ENCODE data around the gene PLB1.

The PLB1 gene

DNA sequence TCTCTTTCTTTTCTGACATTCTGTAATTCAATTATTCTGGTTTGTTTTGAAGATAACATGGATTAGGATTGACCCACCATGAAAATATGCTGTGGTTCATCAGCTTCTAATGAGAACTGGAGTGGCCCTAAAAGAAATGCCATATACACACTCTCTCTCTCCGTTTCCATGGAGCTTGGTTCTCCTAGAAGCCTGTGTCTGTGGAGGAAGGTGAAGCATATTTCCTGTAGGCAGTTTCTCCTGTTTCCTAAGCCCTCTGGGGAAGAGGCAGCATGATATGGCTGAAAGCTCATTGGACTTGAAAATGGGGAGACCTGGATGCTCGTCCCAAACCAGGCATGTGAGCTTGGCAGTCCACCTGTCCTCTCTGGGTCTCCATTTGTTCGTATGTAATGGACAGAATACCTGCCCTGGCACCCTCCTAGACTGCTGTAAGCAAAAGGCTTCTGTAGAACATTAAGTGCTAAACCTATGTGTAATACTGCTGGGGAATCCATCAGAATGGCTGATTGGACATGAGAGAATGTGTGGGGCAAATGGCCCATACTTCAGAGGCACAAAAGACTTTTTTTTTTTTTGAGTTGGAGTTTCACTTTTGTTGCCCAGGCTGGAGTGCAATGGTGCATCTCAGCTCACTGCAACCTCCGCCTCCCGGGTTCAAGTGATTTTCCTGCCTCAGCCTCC is 180.4 kb downstream of the PLB1 start:
- DNase-seq (ENCODE audit: insufficient read length, low spot score) (no peak), FAIRE-seq (no peak)

DNA sequence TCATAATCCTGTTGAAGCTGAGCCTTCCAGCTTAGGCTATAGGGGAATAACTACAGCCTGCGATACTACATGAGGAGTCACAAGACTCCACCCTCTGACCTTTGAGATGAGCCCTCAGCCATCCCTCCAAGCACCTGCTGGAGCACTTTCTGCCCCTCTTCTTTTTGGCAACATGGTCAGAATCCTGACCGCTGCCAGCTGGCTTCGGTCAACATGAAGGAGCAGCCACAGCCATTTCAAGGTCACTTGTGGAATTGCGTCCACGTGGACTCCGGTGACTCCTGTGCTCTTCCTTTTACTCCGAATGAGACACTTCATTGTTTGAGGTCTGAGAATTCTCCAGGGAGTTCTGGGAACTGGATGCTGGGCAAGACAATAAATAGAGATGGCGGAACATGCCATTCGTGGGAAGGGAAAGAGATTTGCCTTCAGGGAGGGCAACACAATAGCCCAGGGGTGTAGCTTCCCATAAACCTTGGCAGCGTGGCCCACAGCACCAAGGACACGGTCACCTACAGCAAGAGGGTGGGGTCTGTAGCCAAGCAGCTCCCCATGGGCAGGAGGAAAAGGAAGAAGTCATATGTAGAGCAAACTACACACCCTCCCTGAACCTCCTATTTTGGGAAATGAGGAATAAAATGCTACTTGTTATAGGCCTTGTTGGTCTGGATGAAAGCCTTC is 182.5 kb downstream of the PLB1 start:
- no peak for FAIRE-seq
- TF ChIP-seq, protein P1, sequence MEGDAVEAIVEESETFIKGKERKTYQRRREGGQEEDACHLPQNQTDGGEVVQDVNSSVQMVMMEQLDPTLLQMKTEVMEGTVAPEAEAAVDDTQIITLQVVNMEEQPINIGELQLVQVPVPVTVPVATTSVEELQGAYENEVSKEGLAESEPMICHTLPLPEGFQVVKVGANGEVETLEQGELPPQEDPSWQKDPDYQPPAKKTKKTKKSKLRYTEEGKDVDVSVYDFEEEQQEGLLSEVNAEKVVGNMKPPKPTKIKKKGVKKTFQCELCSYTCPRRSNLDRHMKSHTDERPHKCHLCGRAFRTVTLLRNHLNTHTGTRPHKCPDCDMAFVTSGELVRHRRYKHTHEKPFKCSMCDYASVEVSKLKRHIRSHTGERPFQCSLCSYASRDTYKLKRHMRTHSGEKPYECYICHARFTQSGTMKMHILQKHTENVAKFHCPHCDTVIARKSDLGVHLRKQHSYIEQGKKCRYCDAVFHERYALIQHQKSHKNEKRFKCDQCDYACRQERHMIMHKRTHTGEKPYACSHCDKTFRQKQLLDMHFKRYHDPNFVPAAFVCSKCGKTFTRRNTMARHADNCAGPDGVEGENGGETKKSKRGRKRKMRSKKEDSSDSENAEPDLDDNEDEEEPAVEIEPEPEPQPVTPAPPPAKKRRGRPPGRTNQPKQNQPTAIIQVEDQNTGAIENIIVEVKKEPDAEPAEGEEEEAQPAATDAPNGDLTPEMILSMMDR (IDR thresholded peaks at IDR 0.05; ENCODE audit: insufficient read depth, missing control alignments), result no peak
- no peak for DNase-seq (ENCODE audit: insufficient read length, low spot score)

More for the DNA sequence above, 180.4 kb downstream of the PLB1 start:
- TF ChIP-seq, protein P1 (IDR thresholded peaks at IDR 0.05; ENCODE audit: insufficient read depth, missing control alignments), result no peak

DNA sequence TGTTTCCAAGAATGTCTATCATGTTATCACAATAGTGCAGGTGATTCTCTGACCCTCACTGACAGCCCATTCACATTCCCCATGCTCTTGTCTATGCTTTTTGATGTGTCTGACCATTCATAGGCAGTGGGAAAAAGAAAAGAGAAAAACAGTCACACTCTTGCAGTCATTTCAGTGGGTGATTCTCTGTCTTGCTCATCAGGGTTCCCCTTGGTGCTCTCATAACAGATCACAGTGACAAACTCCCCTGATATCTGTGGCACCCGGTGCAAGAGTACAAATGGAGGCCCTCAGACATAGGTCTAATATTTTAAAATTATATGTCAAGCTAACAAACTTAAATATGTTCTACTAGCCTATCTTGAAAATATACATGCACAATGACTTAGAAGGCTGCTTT is 183.1 kb downstream of the PLB1 start:
- TF ChIP-seq, protein P1 (IDR thresholded peaks at IDR 0.05; ENCODE audit: insufficient read depth, missing control alignments), result no peak
- DNase-seq (ENCODE audit: insufficient read length, low spot score), result no peak
- no peak for FAIRE-seq

DNA sequence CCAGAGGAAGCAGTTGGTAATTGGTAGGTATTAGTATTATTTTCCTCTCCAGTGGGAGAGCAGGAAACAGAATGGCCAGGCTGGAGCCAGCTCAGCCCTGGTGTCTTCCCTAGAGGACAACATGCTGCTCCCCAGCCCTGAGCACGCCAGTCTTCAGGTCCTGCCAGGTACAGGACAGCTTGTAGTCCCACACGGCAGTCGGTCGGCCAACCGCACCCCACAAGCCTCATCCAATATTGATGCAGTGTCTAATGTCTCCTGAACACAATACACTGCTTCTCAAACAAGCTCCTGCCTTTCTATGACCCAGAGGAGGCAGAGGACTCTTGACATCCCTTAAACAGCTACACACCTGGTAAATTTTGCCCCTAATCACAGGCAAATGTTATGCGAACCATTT is 184.8 kb downstream of the PLB1 start:
- FAIRE-seq, result no peak
- DNase-seq (ENCODE audit: insufficient read length, low spot score), result no peak
- TF ChIP-seq, protein P1 (IDR thresholded peaks at IDR 0.05; ENCODE audit: insufficient read depth, missing control alignments), result no peak

DNA sequence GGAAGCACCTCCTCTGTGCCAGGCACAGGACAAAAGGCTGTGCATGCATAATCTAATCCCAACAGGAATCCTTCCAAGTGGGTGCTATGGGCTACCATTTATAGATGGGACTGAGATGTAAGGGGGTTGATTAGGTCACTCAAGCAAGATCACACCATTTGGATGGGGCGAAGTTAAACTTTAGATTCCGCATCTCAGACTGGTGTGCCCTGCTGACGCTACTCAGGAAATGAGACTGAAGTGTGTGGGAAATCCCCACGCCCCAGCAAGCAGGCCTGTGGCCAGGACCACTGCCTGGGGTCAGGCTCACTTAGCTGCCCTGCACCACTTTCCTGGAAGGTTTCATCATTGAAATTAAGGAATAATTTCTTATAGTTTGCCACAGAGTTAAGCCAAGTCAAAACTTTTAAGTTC is 185.3 kb downstream of the PLB1 start:
- DNase-seq (ENCODE audit: insufficient read length, low spot score) (no peak), FAIRE-seq (no peak)
- TF ChIP-seq, protein P1 (IDR thresholded peaks at IDR 0.05; ENCODE audit: insufficient read depth, missing control alignments), result no peak

DNA sequence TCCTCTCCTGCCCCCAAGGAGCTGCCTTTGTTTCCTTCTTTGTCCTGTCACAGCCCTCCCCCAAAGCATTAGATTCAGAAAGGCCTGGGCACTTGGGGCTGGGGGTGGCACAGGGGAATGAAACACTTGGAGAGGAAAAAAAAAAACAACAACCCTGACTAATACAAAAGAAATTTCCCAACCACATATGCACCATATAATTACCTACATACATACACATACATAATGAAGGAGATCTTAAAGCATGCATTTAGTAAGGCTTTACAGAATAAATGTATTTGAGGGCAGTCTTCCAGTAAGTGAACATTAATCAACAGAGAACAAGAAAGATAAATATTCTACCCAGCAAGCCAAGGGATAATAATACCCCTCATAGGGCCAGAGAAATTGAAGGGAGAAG is 185.7 kb downstream of the PLB1 start:
- FAIRE-seq, result no peak
- TF ChIP-seq, protein P1 (IDR thresholded peaks at IDR 0.05; ENCODE audit: insufficient read depth, missing control alignments), result no peak
- DNase-seq (ENCODE audit: insufficient read length, low spot score), result no peak

DNA sequence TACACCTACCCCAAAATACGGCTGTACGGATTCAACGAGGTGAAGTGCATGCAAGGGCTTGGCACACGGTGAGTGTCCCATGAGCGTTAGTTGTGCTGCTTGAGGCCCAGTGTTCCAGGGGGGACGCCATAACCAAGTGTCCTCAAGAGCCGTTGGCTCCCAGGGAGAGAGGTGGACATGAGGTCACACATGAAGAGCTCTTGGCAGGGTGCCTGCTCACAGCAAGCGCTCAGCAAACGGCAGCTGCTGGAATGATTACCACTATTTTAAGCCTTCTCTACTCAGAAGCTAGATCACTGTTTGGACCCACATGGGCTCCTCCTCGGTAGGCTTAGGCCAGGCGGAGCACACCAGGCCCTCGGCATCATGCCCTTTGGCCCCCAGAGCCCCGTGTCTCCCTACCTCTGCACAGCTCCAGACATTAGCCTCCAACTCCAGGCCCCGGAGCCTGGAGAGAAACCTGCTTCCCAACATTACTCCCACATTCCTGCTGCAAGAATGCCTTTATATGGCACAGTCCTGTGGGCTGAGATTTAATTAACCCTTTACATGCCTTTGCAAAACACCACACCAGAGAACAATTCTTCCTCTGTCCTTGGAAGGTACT is 187.3 kb downstream of the PLB1 start:
- no peak for DNase-seq (ENCODE audit: insufficient read length, low spot score)
- FAIRE-seq, result no peak
- TF ChIP-seq, protein P1 (IDR thresholded peaks at IDR 0.05; ENCODE audit: insufficient read depth, missing control alignments), result no peak

All from D721Med (cell line).